ENCODE results near the gene TMEM184B. TPM values are rescaled to one million over a fixed set of nuclear protein-coding genes. Genes with fewer than 3 reads are reported as not detected.
A peak's percentile ranks its signal among the peaks of the same experiment; 100 is the strongest.

The TMEM184B gene
- total and polyA plus RNA-seq, 5 donors, result 32.2 to 55.8 (median 49.2) TPM

DNA sequence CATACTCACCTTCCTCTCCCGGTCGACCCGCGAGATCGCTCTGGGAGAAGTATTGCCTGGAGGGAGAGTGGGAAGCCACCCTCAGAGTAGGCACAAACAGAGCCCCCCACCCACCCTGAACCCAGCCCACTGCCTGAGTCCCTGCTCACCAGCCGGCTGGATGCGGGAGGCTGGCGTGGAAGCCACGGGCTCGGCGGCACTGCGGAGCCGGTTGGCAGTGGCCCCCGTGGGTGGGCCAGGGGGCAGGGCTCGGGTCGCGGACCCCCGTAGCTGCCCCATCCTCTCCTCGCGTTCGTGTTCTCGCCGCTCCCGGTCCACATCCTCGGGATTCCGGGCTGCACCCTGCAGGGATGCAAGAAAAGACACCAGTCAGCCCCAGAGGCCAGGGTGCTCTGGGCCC lies 21.4 kb upstream of the TMEM184B start:
- H3K4me1 ChIP-seq (ENCODE audit: control insufficient read depth, insufficient read depth, low read length), result no peaks in the 10 kb centered on the region
- no peak for ATAC-seq
- H3K9me3 ChIP-seq (ENCODE audit: control insufficient read depth, low read length), result no peaks in the 10 kb centered on the region
- intact Hi-C loops (cut with DNase I), result no loop called here
- no peaks in the 10 kb centered on the region for H3K27me3 ChIP-seq (ENCODE audit: control insufficient read depth, insufficient read depth)
- H3K4me3 ChIP-seq (ENCODE audit: low read length), result no peak overlapping the region
- DNase-seq, result peak in 1 of 3 donors; percentile 41
- 93% methylated on average over 26 of the region's 26 CpGs for WGBS
- H3K27ac ChIP-seq (ENCODE audit: low read length), result no peak overlapping the region

- Histone ChIP-seq H3K9me3 (ENCODE audit: control insufficient read depth, low read length) (no peaks in the 10 kb centered on the region), H3K27ac (ENCODE audit: low read length) (peak overlapping the region; percentile 13), H3K4me3 (ENCODE audit: low read length) (no peak overlapping the region), H3K27me3 (ENCODE audit: control insufficient read depth, insufficient read depth) (no peaks in the 10 kb centered on the region), H3K4me1 (ENCODE audit: control insufficient read depth, insufficient read depth, low read length) (no peaks in the 10 kb centered on the region)
- intact Hi-C loops (cut with DNase I), result no loop called here
- 72% methylated on average over 9 of the region's 9 CpGs for WGBS
- ATAC-seq (peak in 1 of 2 donors; percentile 7), DNase-seq (peak in 1 of 3 donors; percentile 40)
These were observed 19.9 kb upstream of the TMEM184B start for GRCh38 chr22:38292694-38293093.

- peak; percentile 34 to 80 for ATAC-seq
- Histone ChIP-seq H3K27me3 (ENCODE audit: control insufficient read depth, insufficient read depth) (no peaks in the 10 kb centered on the region), H3K4me3 (ENCODE audit: low read length) (no peak overlapping the region), H3K27ac (ENCODE audit: low read length) (no peak overlapping the region), H3K4me1 (ENCODE audit: control insufficient read depth, insufficient read depth, low read length) (no peaks in the 10 kb centered on the region), H3K9me3 (ENCODE audit: control insufficient read depth, low read length) (no peaks in the 10 kb centered on the region)
- DNase-seq, result peak in 2 of 3 donors; percentile 64 to 73
- 54% methylated on average over 22 of the region's 22 CpGs for WGBS
- intact Hi-C loops (cut with DNase I), result no loop called here
These were observed 18.5 kb upstream of the TMEM184B start for GRCh38 chr22:38291201-38291777.

DNA sequence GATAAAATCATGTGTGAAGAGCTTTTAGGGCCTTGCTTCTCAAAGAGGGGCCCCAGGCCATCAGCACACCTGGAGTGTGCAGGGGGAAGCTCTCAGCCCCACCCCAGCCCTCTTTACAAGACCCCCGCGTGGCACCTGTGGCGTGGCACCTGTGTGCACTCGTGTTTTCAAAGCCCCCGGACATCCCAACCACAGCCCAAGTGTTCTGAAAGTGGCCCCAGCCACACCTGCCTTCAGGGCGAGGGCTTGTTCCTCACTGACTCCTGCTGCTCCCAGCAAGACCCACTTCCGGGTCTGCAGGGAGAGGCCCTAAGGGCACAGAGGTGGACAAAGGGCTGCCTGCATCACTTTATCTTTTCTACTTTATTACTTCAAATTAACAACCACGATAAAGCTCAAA lies 17.5 kb upstream of the TMEM184B start:
- DNase-seq, result peak in 1 of 3 donors; percentile 44
- Histone ChIP-seq H3K27ac (ENCODE audit: low read length) (no peak overlapping the region), H3K4me3 (ENCODE audit: low read length) (no peak overlapping the region), H3K9me3 (ENCODE audit: control insufficient read depth, low read length) (no peaks in the 10 kb centered on the region), H3K27me3 (ENCODE audit: control insufficient read depth, insufficient read depth) (no peaks in the 10 kb centered on the region), H3K4me1 (ENCODE audit: control insufficient read depth, insufficient read depth, low read length) (no peaks in the 10 kb centered on the region)
- no peak for ATAC-seq
- intact Hi-C loops (cut with DNase I), result no loop called here
- WGBS, result 79% methylated on average over 8 of the region's 8 CpGs

GRCh38 chr22:38289583-38290082 lies 16.8 kb upstream of the TMEM184B start:
- DNase-seq (peak in 2 of 3 donors; percentile 47 to 63), ATAC-seq (peak; percentile 31 to 38)
- Histone ChIP-seq H3K9me3 (ENCODE audit: control insufficient read depth, low read length) (no peaks in the 10 kb centered on the region), H3K4me1 (ENCODE audit: control insufficient read depth, insufficient read depth, low read length) (no peaks in the 10 kb centered on the region), H3K27me3 (ENCODE audit: control insufficient read depth, insufficient read depth) (no peaks in the 10 kb centered on the region), H3K27ac (ENCODE audit: low read length) (peak overlapping the region; percentile 18), H3K4me3 (ENCODE audit: low read length) (no peak overlapping the region)
- WGBS, result 56% methylated on average over 12 of the region's 12 CpGs
- intact Hi-C loops (cut with DNase I), result no loop called here

DNA sequence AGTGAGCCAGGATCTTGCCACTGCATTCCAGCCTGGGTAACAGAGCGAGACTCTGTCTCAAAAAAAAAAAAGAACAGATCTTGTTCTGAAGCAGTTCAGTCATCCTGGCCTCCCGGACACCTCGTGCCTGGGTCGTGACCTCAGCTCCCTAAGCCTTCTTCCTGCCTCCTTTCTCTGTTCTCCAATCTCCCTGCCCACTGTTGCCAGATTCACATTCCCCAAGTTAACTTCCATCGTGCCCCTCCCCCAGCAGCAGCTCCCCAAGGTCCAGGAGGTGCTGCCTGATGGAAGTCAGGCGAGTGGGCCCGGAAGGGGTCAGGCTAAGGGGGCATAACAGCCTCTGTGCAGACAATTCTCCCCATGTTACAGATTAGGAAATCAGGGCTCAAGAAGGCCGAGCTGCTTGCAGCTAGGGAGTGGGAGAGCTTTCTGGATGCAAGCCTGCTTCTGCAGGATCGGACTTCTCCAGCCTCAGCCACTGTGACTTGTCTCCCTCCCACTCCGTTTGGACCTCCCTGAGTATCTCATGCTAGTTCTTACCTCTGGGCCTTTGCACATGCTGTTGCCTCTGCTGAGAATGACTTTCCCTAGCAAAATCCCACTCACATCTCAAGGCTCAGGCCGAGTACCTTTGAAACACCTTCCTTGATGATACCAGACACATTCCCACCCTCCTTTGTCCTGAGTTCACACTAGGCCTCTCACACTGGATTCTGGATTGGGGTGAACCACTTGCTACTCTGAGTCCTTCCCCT lies 14.3 kb upstream of the TMEM184B start:
- no peaks in the 10 kb centered on the region for H3K9me3 ChIP-seq (ENCODE audit: control insufficient read depth, low read length)
- ATAC-seq (no peak), DNase-seq (no peak)
- H3K27ac ChIP-seq (ENCODE audit: low read length), result no peak overlapping the region
- 64% methylated on average over 11 of the region's 11 CpGs for WGBS
- H3K4me3 ChIP-seq (ENCODE audit: low read length), result no peak overlapping the region
- H3K4me1 ChIP-seq (ENCODE audit: control insufficient read depth, insufficient read depth, low read length), result no peaks in the 10 kb centered on the region
- H3K27me3 ChIP-seq (ENCODE audit: control insufficient read depth, insufficient read depth), result no peaks in the 10 kb centered on the region
- intact Hi-C loops (cut with DNase I), result no loop called here

GRCh38 chr22:38285018-38285417 lies 12.2 kb upstream of the TMEM184B start:
- DNase-seq (peak in 1 of 3 donors; percentile 55), ATAC-seq (peak in 1 of 2 donors; percentile 75)
- Histone ChIP-seq H3K27ac (ENCODE audit: low read length) (no peak overlapping the region), H3K27me3 (ENCODE audit: control insufficient read depth, insufficient read depth) (no peaks in the 10 kb centered on the region), H3K4me3 (ENCODE audit: low read length) (no peak overlapping the region), H3K9me3 (ENCODE audit: control insufficient read depth, low read length) (no peaks in the 10 kb centered on the region), H3K4me1 (ENCODE audit: control insufficient read depth, insufficient read depth, low read length) (no peaks in the 10 kb centered on the region)
- intact Hi-C loops (cut with DNase I), result no loop called here
- WGBS, result 63% methylated on average over 8 of the region's 8 CpGs

DNA sequence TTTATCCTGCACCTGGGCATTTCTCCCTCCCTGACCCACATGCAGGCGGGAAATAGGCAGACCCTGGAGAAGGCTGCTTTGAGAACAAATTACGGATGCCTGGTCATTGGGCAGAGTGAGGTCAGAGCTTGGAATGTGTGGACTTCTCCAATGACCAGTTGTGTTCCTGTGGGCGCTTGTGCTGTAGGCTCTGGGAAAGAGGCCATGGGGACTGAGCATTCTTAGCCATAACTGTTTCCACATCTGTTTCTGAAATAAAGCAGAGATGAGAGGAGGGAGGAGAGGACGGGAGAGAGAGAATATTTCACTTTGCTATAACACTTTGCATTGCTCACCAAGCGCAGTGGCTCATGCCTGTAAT lies 11.2 kb upstream of the TMEM184B start:
- no peaks in the 10 kb centered on the region for H3K27me3 ChIP-seq (ENCODE audit: control insufficient read depth, insufficient read depth)
- WGBS, result 68% methylated on average over 5 of the region's 5 CpGs
- ATAC-seq (peak; percentile 41 to 67), DNase-seq (peak in 1 of 3 donors; percentile 45)
- no peaks in the 10 kb centered on the region for H3K4me1 ChIP-seq (ENCODE audit: control insufficient read depth, insufficient read depth, low read length)
- H3K9me3 ChIP-seq (ENCODE audit: control insufficient read depth, low read length), result no peaks in the 10 kb centered on the region
- intact Hi-C loops (cut with DNase I), result no loop called here
- H3K4me3 ChIP-seq (ENCODE audit: low read length), result no peak overlapping the region
- peak overlapping the region; percentile 75 for H3K27ac ChIP-seq (ENCODE audit: low read length)

- intact Hi-C loops (cut with DNase I), result no loop called here
- H3K27ac ChIP-seq (ENCODE audit: low read length), result no peak overlapping the region
- no peaks in the 10 kb centered on the region for H3K9me3 ChIP-seq (ENCODE audit: control insufficient read depth, low read length)
- 85% methylated on average over 9 of the region's 9 CpGs for WGBS
- no peak overlapping the region for H3K4me3 ChIP-seq (ENCODE audit: low read length)
- DNase-seq (no peak), ATAC-seq (no peak)
- no peaks in the 10 kb centered on the region for H3K4me1 ChIP-seq (ENCODE audit: control insufficient read depth, insufficient read depth, low read length)
- H3K27me3 ChIP-seq (ENCODE audit: control insufficient read depth, insufficient read depth), result no peaks in the 10 kb centered on the region
These were observed 9.6 kb upstream of the TMEM184B start for GRCh38 chr22:38282397-38282796.

GRCh38 chr22:38276166-38276565 lies 3.4 kb upstream of the TMEM184B start:
- no peak for ATAC-seq

DNA sequence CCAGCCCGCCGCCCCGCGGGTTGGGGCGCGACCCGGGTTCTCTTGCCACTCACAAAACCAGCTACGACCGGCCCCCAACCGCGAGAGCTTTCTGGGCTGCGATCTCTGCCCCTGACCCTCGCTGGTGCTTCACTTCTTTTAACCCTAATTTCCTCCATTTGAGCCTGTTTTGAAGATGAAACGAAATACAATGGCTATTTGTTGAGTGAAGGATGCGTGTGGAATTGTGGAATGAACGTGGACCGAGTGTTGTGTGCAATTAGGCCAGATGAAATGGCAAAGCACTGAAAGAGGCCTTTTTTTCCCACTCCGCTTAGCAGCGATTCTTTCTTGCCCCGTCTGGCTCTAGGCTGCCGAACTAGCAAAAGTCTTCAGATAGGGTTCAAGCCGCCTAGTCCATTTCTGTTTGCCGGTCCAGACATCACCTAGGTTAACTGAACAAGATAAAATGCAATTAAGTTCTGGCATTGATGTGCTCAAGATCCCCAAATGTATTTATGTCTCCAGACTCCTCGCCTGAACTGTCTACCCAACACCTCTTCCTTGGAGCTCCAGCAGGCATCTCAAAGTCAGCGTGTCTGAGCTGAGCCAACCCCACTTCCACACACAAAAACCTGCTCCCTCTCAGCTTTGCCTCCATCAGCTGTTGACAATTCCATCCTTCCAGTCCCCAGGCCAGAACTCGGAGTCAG lies 471 bp upstream of the TMEM184B start:
- Histone ChIP-seq H3K27me3 (ENCODE audit: control insufficient read depth, insufficient read depth) (no peaks in the 10 kb centered on the region), H3K27ac (ENCODE audit: low read length) (peak overlapping the region; percentile 96), H3K4me1 (ENCODE audit: control insufficient read depth, insufficient read depth, low read length) (peaks cover 11% of the 10 kb centered on the region), H3K9me3 (ENCODE audit: control insufficient read depth, low read length) (no peaks in the 10 kb centered on the region), H3K4me3 (ENCODE audit: low read length) (peak overlapping the region; percentile 91)
- DNase-seq (no peak), ATAC-seq (no peak)
- WGBS, result 7% methylated on average over 26 of the region's 26 CpGs
- intact Hi-C loops (cut with DNase I), result no loop called here

More at GRCh38 chr22:38276166-38276565, 3.4 kb upstream of the TMEM184B start:
- 73% methylated on average over 2 of the region's 2 CpGs for WGBS
- H3K9me3 ChIP-seq (ENCODE audit: control insufficient read depth, low read length), result no peaks in the 10 kb centered on the region
- intact Hi-C loops (cut with DNase I), result no loop called here
- H3K27ac ChIP-seq (ENCODE audit: low read length), result no peak overlapping the region
- no peak for DNase-seq
- H3K4me3 ChIP-seq (ENCODE audit: low read length), result no peak overlapping the region
- peaks cover 7% of the 10 kb centered on the region for H3K4me1 ChIP-seq (ENCODE audit: control insufficient read depth, insufficient read depth, low read length)
- H3K27me3 ChIP-seq (ENCODE audit: control insufficient read depth, insufficient read depth), result no peaks in the 10 kb centered on the region

All from right cardiac atrium (tissue), 5 donors.